Ishikawa (cell line): Measurements from ENCODE around the gene LRGUK.

Experiments used
- CEBPB ChIP-seq: IDR thresholded peaks from 2 replicates; pipeline ENCODE4 v1.6.1; 2012
- FOXM1 ChIP-seq: IDR thresholded peaks from 2 replicates; pipeline ENCODE4 v1.6.1; 2012; ENCODE audit warnings: low read depth, borderline replicate concordance
- TAF1 ChIP-seq: IDR thresholded peaks from 2 replicates; pipeline ENCODE4 v1.6.1; 2012; ENCODE audit warnings: low read depth, mild to moderate bottlenecking
- TF ChIP-seq, protein P1 (sequence below): IDR thresholded peaks from 2 replicates; pipeline ENCODE4 v1.6.1; 2012

DNA sequence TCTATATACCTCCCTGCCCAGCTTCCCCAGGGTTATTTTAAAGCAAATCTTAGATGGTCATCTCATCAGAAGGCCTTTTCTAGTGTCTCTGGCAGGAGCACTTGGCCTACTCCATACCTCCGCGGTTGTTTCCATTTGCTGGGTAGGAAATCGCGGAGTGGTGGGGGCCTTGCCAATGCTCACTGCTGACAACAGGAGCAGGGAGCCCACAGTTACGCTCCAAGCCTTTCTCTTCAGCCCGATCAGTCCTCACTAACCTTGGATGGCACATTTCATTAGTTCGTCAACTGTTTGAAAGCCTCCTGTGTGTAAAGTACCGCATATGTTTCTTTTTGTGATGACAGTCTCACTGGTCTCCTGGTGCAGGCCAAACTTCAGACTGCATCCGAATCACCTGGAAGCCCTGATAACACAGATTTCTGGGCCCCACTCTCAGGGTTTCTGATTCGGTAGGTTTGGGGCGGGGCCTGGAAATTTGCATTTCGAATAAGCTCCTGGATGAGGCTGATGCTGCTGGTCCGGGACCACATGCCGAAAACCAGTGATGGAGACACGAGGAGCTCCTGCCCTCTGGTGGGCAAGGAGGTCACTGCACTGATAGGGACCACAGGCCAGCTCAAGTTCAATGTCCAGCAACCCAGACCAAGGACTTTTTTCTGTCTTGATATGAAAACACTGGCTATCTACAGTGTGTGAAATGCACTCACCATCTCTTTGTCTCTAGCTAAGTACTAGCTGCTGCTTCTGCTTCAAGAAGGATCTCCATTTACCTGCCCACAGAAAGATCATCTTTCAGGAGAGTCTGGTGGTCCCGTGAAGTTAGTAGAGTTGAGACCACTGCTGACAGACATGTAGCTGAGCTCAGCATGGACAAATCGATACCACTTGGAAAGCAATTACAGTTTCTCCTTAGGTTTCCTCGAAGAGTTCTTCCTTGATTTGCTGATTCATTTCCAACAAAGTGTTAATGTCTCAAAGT lies 14.0 kb downstream of the LRGUK start:
- TF ChIP-seq FOXM1: no peak
- TF ChIP-seq CEBPB: no peak
- TF ChIP-seq, protein P1, sequence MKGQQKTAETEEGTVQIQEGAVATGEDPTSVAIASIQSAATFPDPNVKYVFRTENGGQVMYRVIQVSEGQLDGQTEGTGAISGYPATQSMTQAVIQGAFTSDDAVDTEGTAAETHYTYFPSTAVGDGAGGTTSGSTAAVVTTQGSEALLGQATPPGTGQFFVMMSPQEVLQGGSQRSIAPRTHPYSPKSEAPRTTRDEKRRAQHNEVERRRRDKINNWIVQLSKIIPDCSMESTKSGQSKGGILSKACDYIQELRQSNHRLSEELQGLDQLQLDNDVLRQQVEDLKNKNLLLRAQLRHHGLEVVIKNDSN: 0 out of 2 replicates have a peak, but pooled peaks have one; percentile 9
- no peak for TF ChIP-seq TAF1
